ENCODE results near the gene MDH1B.

The MDH1B gene

DNA sequence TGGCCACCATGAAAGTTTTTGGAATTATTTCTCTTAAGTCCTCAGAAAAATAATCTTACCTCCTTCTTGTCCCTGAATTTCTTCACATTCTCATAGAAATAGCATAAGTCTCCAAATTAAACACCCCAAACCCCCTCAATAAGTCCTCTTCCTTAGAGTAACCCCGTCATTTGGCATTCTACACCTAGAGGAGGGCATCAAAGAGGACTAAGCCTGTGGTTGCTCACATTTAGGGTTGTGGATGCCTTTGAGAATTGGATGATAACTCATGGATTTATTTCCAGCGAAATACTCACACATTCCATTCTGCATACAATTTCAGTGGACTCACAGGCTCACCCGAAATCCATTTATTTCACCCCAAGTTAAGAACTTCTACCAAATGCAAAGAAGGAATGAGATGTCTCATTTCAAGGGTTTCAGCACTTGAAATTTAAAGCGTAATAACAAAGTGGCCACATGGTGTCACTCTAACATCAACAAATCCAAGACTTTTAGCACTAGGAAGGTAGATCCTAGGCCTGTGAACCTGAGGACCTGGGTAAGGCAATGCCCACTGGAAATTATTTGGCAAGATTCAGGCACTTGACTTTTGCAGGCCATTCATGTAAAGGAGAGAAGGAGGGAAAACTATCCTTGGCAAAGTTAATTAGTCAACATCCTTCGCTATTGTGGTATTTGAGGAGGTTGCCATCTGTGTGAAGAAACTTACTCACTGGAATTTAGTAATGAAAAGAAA is 71.6 kb downstream of the MDH1B start:
- no peak for DNase-seq

- no peak for DNase-seq
Measured at GRCh38 chr2:206692971-206693370, 72.2 kb downstream of the MDH1B start.

DNA sequence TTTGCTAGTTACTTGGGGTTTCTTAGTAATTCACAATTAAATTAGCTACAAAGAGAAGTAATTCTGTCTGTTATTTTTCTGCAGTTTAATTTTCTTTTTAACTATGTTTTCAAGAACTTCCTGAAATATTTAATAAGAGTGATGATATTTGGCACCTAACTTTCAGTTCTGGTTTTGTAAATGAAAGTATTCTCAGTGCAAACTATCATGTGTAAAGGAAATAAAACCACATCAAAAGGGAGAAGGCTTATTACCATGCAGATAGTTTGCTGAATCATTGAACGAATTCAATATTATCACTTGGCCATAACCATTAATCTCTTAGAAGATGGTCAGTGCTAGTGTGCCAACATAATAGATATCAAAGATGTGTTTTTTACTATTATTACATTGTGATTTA is 76.1 kb downstream of the MDH1B start:
- no peak for DNase-seq

GRCh38 chr2:206688453-206688852 is 76.7 kb downstream of the MDH1B start:
- no peak for DNase-seq

Data from GOT3 (cell line).